ENCODE data around the gene FCN1. TPM values are rescaled to one million over a fixed set of nuclear protein-coding genes. Genes with fewer than 3 reads are reported as not detected.

Gene FCN1
- total RNA-seq, 4 donors from 2014 or later: 0.10 to 2.3 (median 1.1) TPM; not detected in 1

DNA sequence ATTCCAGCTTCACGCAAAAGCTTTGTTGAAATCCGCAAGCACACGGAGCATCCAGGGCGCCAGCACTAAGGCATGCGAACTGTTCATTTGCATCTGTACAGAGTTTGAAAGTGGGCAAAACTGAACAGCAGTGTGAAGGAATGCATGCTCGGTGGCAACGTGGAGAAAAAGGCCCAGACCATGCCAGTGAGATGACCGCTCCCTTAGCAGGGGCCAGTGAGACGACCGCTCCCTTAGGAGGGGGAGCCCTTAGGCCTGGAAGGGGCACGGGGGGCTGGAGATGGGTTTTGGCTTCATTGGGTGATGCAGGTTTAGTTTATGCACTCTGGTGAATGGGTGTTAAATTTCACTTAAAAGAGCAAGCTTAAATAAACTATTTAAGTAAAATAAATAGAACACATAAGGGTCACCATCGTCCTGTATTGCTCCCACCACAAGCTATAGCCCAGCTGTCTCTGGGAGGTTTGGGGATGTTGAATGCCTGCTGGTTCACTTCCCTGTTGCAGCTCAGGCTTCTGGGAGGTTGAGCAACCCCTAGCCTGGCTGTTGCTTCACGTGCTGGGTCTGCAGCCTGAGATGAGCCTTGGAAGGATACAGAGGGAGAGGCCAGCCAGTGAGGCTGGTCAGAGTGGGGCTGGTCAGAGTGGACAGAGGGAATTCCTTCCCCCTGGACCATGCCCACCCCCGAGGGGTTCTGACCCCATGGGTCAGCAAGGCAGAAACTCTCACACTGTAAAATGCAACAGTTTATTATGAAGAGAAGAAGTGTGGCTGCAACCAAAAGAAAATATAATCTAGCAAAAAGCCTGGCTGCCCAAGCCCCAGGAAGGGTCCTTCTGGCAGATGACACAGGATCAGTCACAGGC lies 4.6 kb upstream of the FCN1 start:
- DNase-seq: no peak
- no peaks in the 10 kb centered on the region for H3K9me3 ChIP-seq
- H3K27ac ChIP-seq: no peak overlapping the region
- 72 to 79% methylated on average over 14 of the region's 14 CpGs for WGBS, 2 donors
- intact Hi-C loops (cut with DNase I): no loop called here
- no peaks in the 10 kb centered on the region for H3K4me1 ChIP-seq
- no peaks in the 10 kb centered on the region for H3K27me3 ChIP-seq
- no peaks in the 10 kb centered on the region for H3K36me3 ChIP-seq
- TF ChIP-seq, protein P1, sequence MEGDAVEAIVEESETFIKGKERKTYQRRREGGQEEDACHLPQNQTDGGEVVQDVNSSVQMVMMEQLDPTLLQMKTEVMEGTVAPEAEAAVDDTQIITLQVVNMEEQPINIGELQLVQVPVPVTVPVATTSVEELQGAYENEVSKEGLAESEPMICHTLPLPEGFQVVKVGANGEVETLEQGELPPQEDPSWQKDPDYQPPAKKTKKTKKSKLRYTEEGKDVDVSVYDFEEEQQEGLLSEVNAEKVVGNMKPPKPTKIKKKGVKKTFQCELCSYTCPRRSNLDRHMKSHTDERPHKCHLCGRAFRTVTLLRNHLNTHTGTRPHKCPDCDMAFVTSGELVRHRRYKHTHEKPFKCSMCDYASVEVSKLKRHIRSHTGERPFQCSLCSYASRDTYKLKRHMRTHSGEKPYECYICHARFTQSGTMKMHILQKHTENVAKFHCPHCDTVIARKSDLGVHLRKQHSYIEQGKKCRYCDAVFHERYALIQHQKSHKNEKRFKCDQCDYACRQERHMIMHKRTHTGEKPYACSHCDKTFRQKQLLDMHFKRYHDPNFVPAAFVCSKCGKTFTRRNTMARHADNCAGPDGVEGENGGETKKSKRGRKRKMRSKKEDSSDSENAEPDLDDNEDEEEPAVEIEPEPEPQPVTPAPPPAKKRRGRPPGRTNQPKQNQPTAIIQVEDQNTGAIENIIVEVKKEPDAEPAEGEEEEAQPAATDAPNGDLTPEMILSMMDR (IDR thresholded peaks at IDR 0.05): no peak
- TF ChIP-seq POLR2A (IDR thresholded peaks at IDR 0.05): no peak
- H3K4me3 ChIP-seq (replicated peaks in 1 of 3): no peak overlapping the region

DNA sequence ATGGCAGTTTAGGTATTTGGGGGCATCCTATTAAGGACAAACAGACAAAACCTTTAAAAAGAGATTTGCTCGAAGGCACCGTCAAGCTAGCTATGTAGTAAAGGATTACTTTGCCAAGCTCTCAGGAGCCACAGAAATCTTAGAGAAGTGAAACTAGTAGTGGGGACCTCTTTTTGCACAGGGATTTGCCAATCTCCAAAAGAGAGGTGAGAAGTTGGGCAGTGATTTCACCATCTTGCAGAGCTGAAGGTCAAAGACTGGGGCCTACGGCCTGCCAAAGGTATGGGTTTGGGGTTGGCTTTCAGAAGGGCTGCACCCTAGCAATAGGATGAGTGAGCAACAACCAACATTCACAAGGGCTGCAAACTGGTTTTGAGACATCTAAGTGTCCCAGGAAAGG lies 1.6 kb upstream of the FCN1 start:
- Histone ChIP-seq H3K4me1 (no peaks in the 10 kb centered on the region), H3K27me3 (no peaks in the 10 kb centered on the region), H3K4me3 (replicated peaks in 1 of 3) (no peak overlapping the region), H3K27ac (no peak overlapping the region), H3K36me3 (no peaks in the 10 kb centered on the region), H3K9me3 (no peaks in the 10 kb centered on the region)
- DNase-seq: no peak
- WGBS, 2 donors: 88 to 93% methylated on average over 3 of the region's 3 CpGs
- intact Hi-C loops (cut with DNase I): no loop called here
- TF ChIP-seq POLR2A (IDR thresholded peaks at IDR 0.05): no peak
- TF ChIP-seq, protein P1 (IDR thresholded peaks at IDR 0.05): no peak

DNA sequence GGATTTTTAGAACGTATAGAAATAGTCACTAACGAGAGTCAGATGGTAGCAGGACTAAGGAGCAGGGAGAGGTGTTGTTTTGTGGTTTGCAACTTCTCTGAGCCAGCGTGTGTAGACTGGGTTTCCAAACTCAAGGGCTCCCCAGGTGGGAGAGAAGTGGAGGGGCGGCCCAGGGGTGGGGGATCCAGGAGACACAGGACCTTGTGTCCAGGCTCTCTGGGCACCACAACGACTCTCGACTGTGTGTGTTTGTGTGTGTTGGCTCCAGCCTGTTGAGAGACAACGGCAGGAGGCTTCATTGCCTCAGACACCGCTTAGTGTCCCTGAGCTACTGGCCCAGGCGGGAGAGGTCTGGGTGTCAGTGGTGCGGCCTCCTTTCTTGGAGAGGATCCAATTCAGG lies 934 bp upstream of the FCN1 start:
- Histone ChIP-seq H3K27ac (no peak overlapping the region), H3K4me3 (replicated peaks in 1 of 3) (no peak overlapping the region), H3K27me3 (no peaks in the 10 kb centered on the region), H3K36me3 (no peaks in the 10 kb centered on the region), H3K9me3 (no peaks in the 10 kb centered on the region), H3K4me1 (no peaks in the 10 kb centered on the region)
- intact Hi-C loops (cut with DNase I): no loop called here
- no peak for TF ChIP-seq POLR2A (IDR thresholded peaks at IDR 0.05)
- TF ChIP-seq, protein P1 (IDR thresholded peaks at IDR 0.05): no peak
- 77 to 83% methylated on average over 7 to 10 of the region's 10 CpGs for WGBS, 2 donors
- no peak for DNase-seq

DNA sequence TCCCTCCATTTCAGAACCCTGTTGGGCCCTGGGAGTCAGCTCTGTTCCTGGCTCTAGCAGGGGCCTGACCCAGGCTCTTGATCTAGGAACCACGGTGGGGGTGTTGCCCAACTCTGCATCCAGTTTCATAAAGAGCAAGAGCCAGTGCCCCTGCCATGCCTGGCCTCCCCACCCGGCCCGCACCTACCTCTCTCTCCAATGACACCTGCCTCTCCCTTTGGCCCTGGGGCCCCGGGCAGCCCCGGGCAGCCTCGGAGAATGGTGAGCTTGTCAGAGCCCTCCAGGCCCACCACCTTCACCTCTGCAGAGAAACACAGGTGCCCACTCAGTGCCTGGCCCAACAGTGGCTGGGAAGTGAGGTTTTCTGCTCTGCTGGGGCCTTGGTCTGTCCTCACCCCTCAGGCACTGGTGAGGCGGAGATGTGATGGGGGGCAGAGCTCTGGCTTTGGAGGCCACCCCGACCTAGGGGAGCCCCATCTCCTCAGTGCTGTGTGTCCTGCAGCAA lies 1.5 kb downstream of the FCN1 start:
- 80 to 90% methylated on average over 5 to 7 of the region's 8 CpGs for WGBS, 2 donors
- Histone ChIP-seq H3K4me1 (no peaks in the 10 kb centered on the region), H3K36me3 (no peaks in the 10 kb centered on the region), H3K4me3 (replicated peaks in 1 of 3) (no peak overlapping the region), H3K9me3 (no peaks in the 10 kb centered on the region), H3K27ac (no peak overlapping the region), H3K27me3 (no peaks in the 10 kb centered on the region)
- no peak for TF ChIP-seq POLR2A (IDR thresholded peaks at IDR 0.05)
- TF ChIP-seq, protein P1 (IDR thresholded peaks at IDR 0.05): no peak
- intact Hi-C loops (cut with DNase I): no loop called here
- no peak for DNase-seq
